Mesendoderm (in vitro differentiated cells): ENCODE results near the gene ABHD6.
A peak's percentile ranks its signal among the peaks of the same experiment; 100 is the strongest.

ENCODE experiments used
- DNase-seq: peaks from one replicate; pipeline ENCODE4 v3.0.0; 2013
- H2AK5ac ChIP-seq: 2 replicates; pipeline ENCODE4 v1.6.1; 2013; ENCODE audit warnings: low read length, inconsistent platforms
- H2BK120ac ChIP-seq: 2 replicates; pipeline ENCODE4 v1.6.1; 2013; ENCODE audit warnings: low read depth, mild to moderate bottlenecking, low read length, moderate library complexity, mixed read lengths
- H2BK15ac ChIP-seq: replicated peaks from 2 replicates; pipeline ENCODE4 v1.6.1; 2013; ENCODE audit warnings: low read depth, mild to moderate bottlenecking, moderate library complexity
- H2BK5ac ChIP-seq: 2 replicates; pipeline ENCODE4 v1.6.1; 2013; ENCODE audit warnings: low read length, inconsistent platforms
- H3K18ac ChIP-seq: 2 replicates; pipeline ENCODE4 v1.6.1; 2013; ENCODE audit warnings: mild to moderate bottlenecking, low read length, mixed read lengths
- H3K23ac ChIP-seq: one replicate; pipeline ENCODE4 v1.6.1; 2013; ENCODE audit warnings: low read length
- H3K27ac ChIP-seq: 2 replicates; pipeline ENCODE4 v1.5.1; 2013; ENCODE audit warnings: low read depth, mild to moderate bottlenecking, inconsistent platforms, low read length, moderate library complexity
- H3K27me3 ChIP-seq: 2 replicates; pipeline ENCODE4 v1.6.1; 2013; ENCODE audit warnings: low read length, control low read depth, mild to moderate bottlenecking, inconsistent platforms; ENCODE audit not compliant: insufficient read depth, poor library complexity
- H3K36me3 ChIP-seq: 2 replicates; pipeline ENCODE4 v1.6.1; 2013; ENCODE audit warnings: low read length, inconsistent platforms; ENCODE audit not compliant: control insufficient read depth, insufficient read depth
- H3K4ac ChIP-seq: one replicate; pipeline ENCODE4 v1.6.1; 2013; ENCODE audit warnings: low read depth, mild to moderate bottlenecking, low read length, moderate library complexity
- H3K4me1 ChIP-seq: 2 replicates; pipeline ENCODE4 v1.6.1; 2013; ENCODE audit warnings: low read depth, low read length, inconsistent platforms; ENCODE audit not compliant: control insufficient read depth
- H3K4me2 ChIP-seq: 2 replicates; pipeline ENCODE4 v1.6.1; 2013; ENCODE audit warnings: low read length
- H3K4me3 ChIP-seq: 2 replicates; pipeline ENCODE4 v1.5.1; 2013; ENCODE audit warnings: mild to moderate bottlenecking, low read length
- H3K56ac ChIP-seq: one replicate; pipeline ENCODE4 v1.6.1; 2013; ENCODE audit warnings: low read length
- H3K79me1 ChIP-seq: 2 replicates; pipeline ENCODE4 v1.6.1; 2013; ENCODE audit warnings: low read length, inconsistent platforms
- H3K79me2 ChIP-seq: 2 replicates; pipeline ENCODE4 v1.6.1; 2013; ENCODE audit warnings: mild to moderate bottlenecking, low read length; ENCODE audit not compliant: control insufficient read depth, insufficient read depth
- H3K9ac ChIP-seq: 2 replicates; pipeline ENCODE4 v1.6.1; 2013; ENCODE audit warnings: low read length, inconsistent platforms
- H4K5ac ChIP-seq: one replicate; pipeline ENCODE4 v1.6.1; 2013; ENCODE audit warnings: low read length
- H4K8ac ChIP-seq: one replicate; pipeline ENCODE4 v1.6.1; 2013; ENCODE audit warnings: low read depth, mild to moderate bottlenecking, control low read depth, low read length, moderate library complexity
- WGBS: extraction: QIAGEN DNeasy Blood & Tissue Kit; methylation state at CpG from one replicate; pipeline ENCODE4 v1.1.7; 2013; ENCODE audit warnings: low lambda C conversion rate, missing lambda C conversion rate; ENCODE audit not compliant: insufficient coverage; ENCODE audit errors: extremely low coverage; 5-methylcytosine and 5-hydroxymethylcytosine counted together

Gene ABHD6

GRCh38 chr3:58332575-58333188 lies 95.1 kb downstream of the ABHD6 start, which contains the start of gene PXK:
TSS of gene PXK (plus strand) at chr3:58332892. CDS start at chr3:58332989, 97 bp downstream.
- H3K4me3 ChIP-seq: peak within 1 kb of the TSS; percentile 59
- H3K56ac ChIP-seq: peak within 1 kb of the TSS; percentile 88
- DNase-seq: peak; percentile 74
- H3K4ac ChIP-seq: peak within 1 kb of the TSS; percentile 56
- H3K4me2 ChIP-seq: peak within 1 kb of the TSS; percentile 89
- WGBS: no CpG with 5 or more reads among the region's 79 CpGs
- no peaks in the 10 kb centered on the region for H3K4me1 ChIP-seq
- H3K9ac ChIP-seq: peak within 1 kb of the TSS; percentile 76
- no peak within 1 kb of the TSS for H2BK5ac ChIP-seq
- no peak within 1 kb of the TSS for H2BK120ac ChIP-seq
- peak within 1 kb of the TSS; percentile 81 for H4K5ac ChIP-seq
- H2AK5ac ChIP-seq: no peak within 1 kb of the TSS
- no peaks in the 10 kb centered on the region for H3K79me1 ChIP-seq
- H2BK15ac ChIP-seq: no peak within 1 kb of the TSS
- H3K27me3 ChIP-seq: no peaks in the 10 kb centered on the region
- H3K18ac ChIP-seq: peak within 1 kb of the TSS; percentile 43
- H3K79me2 ChIP-seq: no peaks in the 10 kb centered on the region
- H3K36me3 ChIP-seq: no peaks in the 10 kb centered on the region
- H3K27ac ChIP-seq: no peak within 1 kb of the TSS
- H4K8ac ChIP-seq: no peak within 1 kb of the TSS
- peak within 1 kb of the TSS; percentile 48 for H3K23ac ChIP-seq

- H3K27ac ChIP-seq: no peak overlapping the region
Observed at GRCh38 chr3:58333206-58334012, 95.8 kb downstream of the ABHD6 start.

GRCh38 chr3:58334013-58334321 lies 96.4 kb downstream of the ABHD6 start:
- no peak overlapping the region for H4K5ac ChIP-seq
- no CpG with 5 or more reads among the region's 4 CpGs for WGBS
- H3K27ac ChIP-seq: no peak overlapping the region

More at GRCh38 chr3:58333206-58334012, 95.8 kb downstream of the ABHD6 start:
- Histone ChIP-seq H3K4me2 (peak overlapping the region; percentile 29), H3K79me1 (no peaks in the 10 kb centered on the region), H2BK5ac (no peak overlapping the region), H3K27me3 (no peaks in the 10 kb centered on the region), H3K4me3 (peak overlapping the region; percentile 59), H3K18ac (peak overlapping the region; percentile 43), H3K56ac (peak overlapping the region; percentile 17), H3K23ac (no peak overlapping the region), H3K9ac (peak overlapping the region; percentile 72), H3K4ac (no peak overlapping the region), H2AK5ac (no peak overlapping the region), H3K4me1 (no peaks in the 10 kb centered on the region), H2BK15ac (no peak overlapping the region), H4K5ac (no peak overlapping the region), H3K79me2 (no peaks in the 10 kb centered on the region), H3K36me3 (no peaks in the 10 kb centered on the region), H2BK120ac (no peak overlapping the region), H4K8ac (no peak overlapping the region)
- peak; percentile 43 for DNase-seq
- WGBS: no CpG with 5 or more reads among the region's 37 CpGs

DNA sequence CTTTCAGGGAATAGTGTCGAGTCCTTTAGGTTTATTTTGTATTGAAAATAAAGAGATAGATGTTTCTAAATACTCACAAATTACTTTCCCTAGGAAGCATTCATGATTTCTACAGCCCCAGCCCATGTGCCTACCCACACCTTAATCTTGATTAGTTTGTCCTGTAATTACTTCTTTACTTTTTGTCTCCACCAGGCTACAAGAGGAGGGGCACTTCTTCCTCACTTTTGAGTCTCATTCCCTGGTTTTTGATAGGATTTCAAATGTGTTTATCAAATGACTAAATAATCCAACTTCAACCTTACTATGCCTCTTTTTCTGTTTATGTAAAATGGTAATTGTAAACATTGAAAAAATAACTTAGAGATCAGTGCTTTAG lies 96.9 kb downstream of the ABHD6 start:
- Histone ChIP-seq H3K27me3 (no peaks in the 10 kb centered on the region), H2AK5ac (no peak overlapping the region)

More at GRCh38 chr3:58334013-58334321, 96.4 kb downstream of the ABHD6 start:
- no peak overlapping the region for H3K18ac ChIP-seq
- H2BK120ac ChIP-seq: no peak overlapping the region
- H2BK15ac ChIP-seq: no peak overlapping the region
- no peak for DNase-seq
- H2BK5ac ChIP-seq: no peak overlapping the region
- no peak overlapping the region for H3K4ac ChIP-seq
- H3K4me3 ChIP-seq: no peak overlapping the region
- H3K36me3 ChIP-seq: no peaks in the 10 kb centered on the region
- H3K4me1 ChIP-seq: no peaks in the 10 kb centered on the region
- no peak overlapping the region for H3K9ac ChIP-seq
- no peaks in the 10 kb centered on the region for H3K27me3 ChIP-seq
- H3K79me2 ChIP-seq: no peaks in the 10 kb centered on the region
- no peak overlapping the region for H2AK5ac ChIP-seq
- H3K79me1 ChIP-seq: no peaks in the 10 kb centered on the region
- no peak overlapping the region for H3K23ac ChIP-seq
- H3K4me2 ChIP-seq: no peak overlapping the region
- no peak overlapping the region for H3K56ac ChIP-seq
- no peak overlapping the region for H4K8ac ChIP-seq

GRCh38 chr3:58335652-58335947 lies 98.0 kb downstream of the ABHD6 start:
- no CpG with 5 or more reads among the region's 1 CpG for WGBS

More for the DNA sequence above, 96.9 kb downstream of the ABHD6 start:
- Histone ChIP-seq H3K9ac (no peak overlapping the region), H2BK5ac (no peak overlapping the region), H3K79me1 (no peaks in the 10 kb centered on the region), H2BK15ac (no peak overlapping the region), H3K4ac (no peak overlapping the region), H3K4me3 (no peak overlapping the region), H2BK120ac (no peak overlapping the region), H4K5ac (no peak overlapping the region), H3K4me1 (no peaks in the 10 kb centered on the region), H3K79me2 (no peaks in the 10 kb centered on the region), H3K56ac (no peak overlapping the region), H3K36me3 (no peaks in the 10 kb centered on the region), H4K8ac (no peak overlapping the region), H3K27ac (no peak overlapping the region), H3K23ac (no peak overlapping the region), H3K4me2 (no peak overlapping the region), H3K18ac (no peak overlapping the region)
- WGBS: no CpG with 5 or more reads among the region's 1 CpG
- DNase-seq: no peak

More at GRCh38 chr3:58335652-58335947, 98.0 kb downstream of the ABHD6 start:
- Histone ChIP-seq H3K27me3 (no peaks in the 10 kb centered on the region), H3K4me3 (no peak overlapping the region), H3K4me2 (no peak overlapping the region), H2BK5ac (no peak overlapping the region), H3K79me2 (no peaks in the 10 kb centered on the region), H4K5ac (no peak overlapping the region), H3K4ac (no peak overlapping the region), H3K18ac (no peak overlapping the region), H3K23ac (no peak overlapping the region), H3K36me3 (no peaks in the 10 kb centered on the region), H2BK15ac (no peak overlapping the region), H3K56ac (no peak overlapping the region), H4K8ac (no peak overlapping the region), H3K27ac (no peak overlapping the region), H3K4me1 (no peaks in the 10 kb centered on the region), H2BK120ac (no peak overlapping the region), H3K79me1 (no peaks in the 10 kb centered on the region), H3K9ac (no peak overlapping the region), H2AK5ac (no peak overlapping the region)
- no peak for DNase-seq
